ENCODE data around the gene EHD4. TPM values are rescaled to one million over a fixed set of nuclear protein-coding genes. Genes with fewer than 3 reads are reported as not detected.
A peak's percentile ranks its signal among the peaks of the same experiment; 100 is the strongest.

Gene EHD4
- total and polyA plus RNA-seq, 9 of the 15 experiments (the other 6 are each of a cell fraction or from before 2014, with no cell fraction given): 0.89 to 10.3 (median 6.4) TPM

- ChIA-PET CTCF (ENCODE audit: low intra/inter-chr PET ratio) (no interaction called here), POLR2A (no interaction called here)
- FAIRE-seq (no peak), DNase-seq (ENCODE audit: extremely low read depth in 1 of 4, low spot score in 3 of 4) (no peak), ATAC-seq (no peak)
- Histone ChIP-seq H3K27me3 (ENCODE audit: control insufficient read depth in 2 of 2, insufficient read depth in 2 of 2, low read length in 2 of 2) (peaks cover 23 to 69% of the 10 kb centered on the region in 2 experiments; a peak in 3 of 5 replicates), H3K9me3 (replicated peaks; ENCODE audit: control insufficient read depth, insufficient read depth, low read depth, low read length) (no peaks in the 10 kb centered on the region), H3K4me1 (replicated peaks in 1 of 2; ENCODE audit: control insufficient read depth in 2 of 2, insufficient read depth in 2 of 2, low read length in 2 of 2) (peaks cover 0 to 20% of the 10 kb centered on the region in 2 experiments; a peak in 1 of 5 replicates), H3K4me3 (no peak overlapping the region), H3K79me2 (ENCODE audit: control insufficient read depth, insufficient read depth, low read length) (no peaks in the 10 kb centered on the region), H3K27ac (ENCODE audit: extremely low read depth, low read depth, low read length) (no peak overlapping the region), H3K4me2 (ENCODE audit: insufficient read depth, low read length) (no peak overlapping the region), H3K9me1 (ENCODE audit: control insufficient read depth, insufficient read depth, low read length) (peaks cover 3% of the 10 kb centered on the region), H2AFZ (ENCODE audit: low read depth, low read length) (no peak overlapping the region), H3K36me3 (ENCODE audit: control insufficient read depth, insufficient read depth, low read length) (no peaks in the 10 kb centered on the region), H3K9ac (ENCODE audit: insufficient read depth in 1 of 2, low read depth in 2 of 2, low read length in 2 of 2) (no peak overlapping the region), H4K20me1 (replicated peaks; ENCODE audit: control insufficient read depth, insufficient read depth, low read length) (peaks cover 5% of the 10 kb centered on the region; the same call in 1 of the 2 replicates)
- in situ Hi-C loops (cut with MboI) (no loop called here), intact Hi-C loops (cut with micrococcal nuclease) (no loop called here)
- BruUV-seq (replicated peaks): no TSS peak
- TF ChIP-seq RAD51 (IDR thresholded peaks at IDR 0.05; ENCODE audit: borderline replicate concordance, low read depth) (no peak), BACH1 (tag; IDR thresholded peaks at IDR 0.05) (no peak), NFRKB (IDR thresholded peaks at IDR 0.05; ENCODE audit: low read depth) (no peak), SPI1 (IDR thresholded peaks at IDR 0.05; ENCODE audit: borderline replicate concordance, low read depth, low read length) (peak; percentile 43; the same call in 1 of the 2 replicates)
- 5% methylated on average over 7 of the region's 7 CpGs for WGBS (ENCODE audit: insufficient coverage, low coverage, missing lambda C conversion rate)
Measured at GRCh38 chr15:41888662-41889253, 83.6 kb downstream of the EHD4 start.

- no peak overlapping the region for H2AFZ ChIP-seq (ENCODE audit: low read depth, low read length)
- no peaks in the 10 kb centered on the region for H3K79me2 ChIP-seq (ENCODE audit: control insufficient read depth, insufficient read depth, low read length)
- intact Hi-C loops (cut with micrococcal nuclease) (no loop called here), in situ Hi-C loops (cut with MboI) (no loop called here)
- CTCF ChIA-PET (ENCODE audit: low intra/inter-chr PET ratio): no interaction called here
- WGBS (ENCODE audit: insufficient coverage, low coverage, missing lambda C conversion rate): 12% methylated on average over 9 of the region's 9 CpGs
- BruUV-seq (replicated peaks): no TSS peak
- H3K27me3 ChIP-seq (ENCODE audit: control insufficient read depth in 2 of 2, insufficient read depth in 2 of 2, low read length in 2 of 2): peaks cover 23 to 72% of the 10 kb centered on the region in 2 experiments; a peak in 3 of 5 replicates
- H3K36me3 ChIP-seq (ENCODE audit: control insufficient read depth, insufficient read depth, low read length): no peaks in the 10 kb centered on the region
- ATAC-seq (no peak), FAIRE-seq (no peak), DNase-seq (ENCODE audit: extremely low read depth in 1 of 4, low spot score in 3 of 4) (no peak)
- POLR2A ChIA-PET: no interaction called here
- H4K20me1 ChIP-seq (replicated peaks; ENCODE audit: control insufficient read depth, insufficient read depth, low read length): peaks cover 5% of the 10 kb centered on the region; the same call in 1 of the 2 replicates
- no peaks in the 10 kb centered on the region for H3K9me3 ChIP-seq (replicated peaks; ENCODE audit: control insufficient read depth, insufficient read depth, low read depth, low read length)
- no peak overlapping the region for H3K27ac ChIP-seq (ENCODE audit: extremely low read depth, low read depth, low read length)
- H3K4me3 ChIP-seq: no peak overlapping the region
- peaks cover 0 to 18% of the 10 kb centered on the region in 2 experiments; a peak in 1 of 5 replicates for H3K4me1 ChIP-seq (replicated peaks in 1 of 2; ENCODE audit: control insufficient read depth in 2 of 2, insufficient read depth in 2 of 2, low read length in 2 of 2)
- peak overlapping the region in 1 of 2 experiments; percentile 43; a peak in 1 of 4 replicates for H3K9ac ChIP-seq (ENCODE audit: insufficient read depth in 1 of 2, low read depth in 2 of 2, low read length in 2 of 2)
- H3K9me1 ChIP-seq (ENCODE audit: control insufficient read depth, insufficient read depth, low read length): peaks cover 3% of the 10 kb centered on the region
- H3K4me2 ChIP-seq (ENCODE audit: insufficient read depth, low read length): no peak overlapping the region
- no peak for TF ChIP-seq SNRNP70 (optimal IDR thresholded peaks at IDR 0.05; ENCODE audit: low read depth, low read length)
- no peak for TF ChIP-seq HMBOX1 (IDR thresholded peaks at IDR 0.05)
- no peak for TF ChIP-seq GATAD2A (IDR thresholded peaks at IDR 0.05)
- TF ChIP-seq, protein P1, sequence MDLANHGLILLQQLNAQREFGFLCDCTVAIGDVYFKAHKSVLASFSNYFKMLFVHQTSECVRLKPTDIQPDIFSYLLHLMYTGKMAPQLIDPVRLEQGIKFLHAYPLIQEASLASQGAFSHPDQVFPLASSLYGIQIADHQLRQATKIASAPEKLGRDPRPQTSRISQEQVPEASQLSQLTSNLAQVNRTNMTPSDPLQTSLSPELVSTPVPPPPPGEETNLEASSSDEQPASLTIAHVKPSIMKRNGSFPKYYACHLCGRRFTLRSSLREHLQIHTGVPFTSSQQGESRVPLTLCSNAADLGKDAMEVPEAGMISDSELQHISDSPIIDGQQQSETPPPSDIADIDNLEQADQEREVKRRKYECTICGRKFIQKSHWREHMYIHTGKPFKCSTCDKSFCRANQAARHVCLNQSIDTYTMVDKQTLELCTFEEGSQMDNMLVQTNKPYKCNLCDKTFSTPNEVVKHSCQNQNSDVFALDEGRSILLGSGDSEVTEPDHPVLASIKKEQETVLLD (IDR thresholded peaks at IDR 0.05): no peak
- no peak for TF ChIP-seq ELF2 (CRISPR knock-in tag; IDR thresholded peaks at IDR 0.05)
- TF ChIP-seq SPI1 (IDR thresholded peaks at IDR 0.05; ENCODE audit: borderline replicate concordance, low read depth, low read length): no peak
- TF ChIP-seq, protein P2, sequence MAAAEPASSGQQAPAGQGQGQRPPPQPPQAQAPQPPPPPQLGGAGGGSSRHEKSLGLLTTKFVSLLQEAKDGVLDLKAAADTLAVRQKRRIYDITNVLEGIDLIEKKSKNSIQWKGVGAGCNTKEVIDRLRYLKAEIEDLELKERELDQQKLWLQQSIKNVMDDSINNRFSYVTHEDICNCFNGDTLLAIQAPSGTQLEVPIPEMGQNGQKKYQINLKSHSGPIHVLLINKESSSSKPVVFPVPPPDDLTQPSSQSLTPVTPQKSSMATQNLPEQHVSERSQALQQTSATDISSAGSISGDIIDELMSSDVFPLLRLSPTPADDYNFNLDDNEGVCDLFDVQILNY (CRISPR knock-in tag; IDR thresholded peaks at IDR 0.05): no peak
- no peak for TF ChIP-seq ZSCAN29 (IDR thresholded peaks at IDR 0.05)
- no peak for TF ChIP-seq CSDE1 (IDR thresholded peaks at IDR 0.05)
- TF ChIP-seq CBX8 (IDR thresholded peaks at IDR 0.05; ENCODE audit: borderline replicate concordance, extremely low read depth, low read depth, low read length, poor library complexity, severe bottlenecking): no peak
- TF ChIP-seq ZNF232 (CRISPR knock-in tag; IDR thresholded peaks at IDR 0.05): no peak
Measured at GRCh38 chr15:41887893-41888292, 84.5 kb downstream of the EHD4 start.

Measured in K562 (cell line).